HG03378 (cell line): ENCODE results near the gene PNPLA1.

ENCODE experiments used
- ATAC-seq: cut with Tn5 transposase; IDR thresholded peaks from one replicate; pipeline ENCODE4 v1.9.1; 2021; ENCODE audit warnings: mild to moderate bottlenecking, moderate library complexity; ENCODE audit not compliant: unreplicated experiment

Gene PNPLA1

DNA sequence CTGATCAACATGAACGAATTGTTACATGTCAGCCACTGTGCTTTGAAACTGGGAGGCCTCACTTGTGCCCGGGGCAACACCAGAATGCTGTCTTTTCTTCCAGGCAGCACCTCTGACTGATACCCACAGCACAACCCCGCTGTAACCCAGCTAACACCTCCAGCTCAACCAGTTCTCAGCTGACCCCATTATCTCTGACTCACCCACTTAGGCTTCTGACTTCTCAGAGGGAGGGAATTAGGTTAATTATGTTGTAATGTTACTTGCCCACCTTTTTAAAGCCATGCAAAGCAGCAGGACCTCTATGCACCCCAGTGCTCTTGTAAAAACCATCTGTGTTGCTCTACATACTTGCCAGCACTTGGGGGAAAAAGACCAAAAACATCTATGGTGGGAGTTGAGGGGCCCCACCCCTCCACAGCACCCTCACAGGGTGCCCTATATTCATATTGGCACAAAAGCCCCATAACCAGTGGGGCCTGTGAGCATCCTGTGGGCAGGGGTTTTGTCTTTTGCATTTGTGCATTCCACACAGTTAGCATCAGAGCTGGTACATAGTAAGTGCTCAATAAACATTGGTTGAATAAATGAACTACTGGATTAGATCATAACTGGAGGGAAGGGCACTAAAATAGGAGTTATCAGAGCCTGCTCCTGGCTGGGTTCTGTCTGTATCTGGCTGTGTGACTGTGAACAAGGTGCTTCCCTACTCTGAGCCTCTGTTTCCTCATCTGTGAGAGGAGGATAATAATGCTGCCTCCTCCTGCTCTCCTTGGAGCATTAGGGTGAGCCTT lies 44.6 kb downstream of the PNPLA1 start:
- ATAC-seq = no peak

DNA sequence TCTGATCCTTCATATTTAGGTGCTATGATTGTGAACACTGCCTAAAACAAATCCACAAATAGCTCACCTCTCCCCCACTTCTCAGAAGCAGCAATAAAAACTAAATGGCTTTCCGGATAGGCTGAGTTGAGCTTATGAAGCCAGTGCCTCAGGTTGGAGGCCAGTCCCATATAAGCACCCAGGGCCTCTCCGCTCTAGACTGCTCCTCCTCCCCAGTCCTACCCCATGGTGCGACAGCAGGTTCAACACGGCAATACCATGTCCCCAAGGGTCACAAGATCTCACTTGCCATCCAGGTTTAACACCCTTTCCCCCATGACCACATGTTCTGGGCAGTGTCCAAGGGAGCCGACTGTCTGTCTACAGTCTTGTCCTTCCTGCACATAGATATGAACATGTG lies 46.1 kb downstream of the PNPLA1 start:
- ATAC-seq = no peak

DNA sequence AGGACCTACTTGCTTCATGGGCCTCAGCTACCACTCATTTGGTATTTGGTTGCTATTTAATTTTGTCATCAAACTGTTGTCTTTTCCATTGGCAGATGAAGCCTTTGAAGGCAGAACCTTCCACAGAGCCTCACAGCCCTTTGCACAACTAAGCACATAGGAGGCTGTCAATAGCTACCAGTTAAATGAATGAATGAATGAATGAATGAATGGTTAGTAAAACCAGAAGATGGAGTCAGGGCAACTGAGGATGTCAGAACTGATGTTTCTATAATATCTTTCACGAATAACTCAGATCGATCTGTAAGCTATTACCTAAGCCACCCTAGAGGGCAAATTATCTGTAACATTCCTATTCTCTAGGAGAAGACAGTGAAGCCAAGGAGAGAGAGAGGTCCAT lies 47.8 kb downstream of the PNPLA1 start:
- ATAC-seq = no peak

DNA sequence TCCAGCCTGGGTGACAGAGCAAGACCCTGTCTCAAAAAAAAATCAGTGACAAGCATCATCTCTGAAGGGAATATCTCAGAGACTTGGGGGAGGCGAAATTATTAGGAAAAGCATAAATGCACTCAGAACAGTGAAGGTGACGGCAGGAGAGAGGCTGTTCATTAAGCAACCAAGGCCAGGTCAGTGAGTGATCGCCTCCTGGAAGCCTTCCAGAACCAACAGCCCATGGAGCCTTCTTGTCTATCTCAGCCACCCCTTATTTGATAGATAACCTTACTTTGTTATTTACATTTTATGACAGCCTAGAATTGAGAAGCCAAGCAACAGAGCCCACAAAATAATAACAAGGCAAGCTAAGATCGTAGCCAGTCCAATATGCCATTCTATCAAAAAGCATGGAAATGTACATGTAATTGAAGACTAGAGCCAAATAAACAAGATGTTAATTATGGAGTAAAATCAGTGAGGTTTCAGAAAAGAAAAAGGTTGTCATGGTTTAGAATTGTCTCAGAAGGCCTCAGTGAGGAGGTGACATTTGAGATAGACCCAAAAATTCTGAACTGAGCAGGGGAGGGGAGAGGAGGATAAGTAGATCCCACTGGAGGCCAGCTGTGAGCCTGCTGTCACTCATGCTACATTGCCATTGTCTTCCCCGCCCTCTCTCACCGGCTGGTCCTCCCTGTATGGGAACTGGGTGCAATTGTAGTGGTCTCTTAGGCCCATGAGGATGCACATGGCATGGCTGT lies 49.0 kb downstream of the PNPLA1 start:
- no peak for ATAC-seq

DNA sequence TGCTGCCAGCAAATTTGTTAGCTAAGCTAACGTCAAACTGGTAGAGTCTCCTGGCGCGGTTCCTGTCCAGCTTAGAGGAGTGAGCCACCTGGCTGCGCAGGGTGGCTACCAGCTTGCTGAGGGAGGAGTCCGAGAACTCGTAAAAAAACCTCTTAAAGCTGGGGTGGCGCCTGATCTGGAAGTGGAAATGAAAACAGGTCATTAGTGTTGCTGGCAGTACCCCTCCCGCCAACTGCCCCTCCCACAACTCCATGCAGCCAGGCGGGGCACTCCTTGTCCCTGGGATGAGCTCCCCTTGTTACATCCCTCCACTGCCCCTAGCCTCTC lies 49.5 kb downstream of the PNPLA1 start:
- no peak for ATAC-seq

DNA sequence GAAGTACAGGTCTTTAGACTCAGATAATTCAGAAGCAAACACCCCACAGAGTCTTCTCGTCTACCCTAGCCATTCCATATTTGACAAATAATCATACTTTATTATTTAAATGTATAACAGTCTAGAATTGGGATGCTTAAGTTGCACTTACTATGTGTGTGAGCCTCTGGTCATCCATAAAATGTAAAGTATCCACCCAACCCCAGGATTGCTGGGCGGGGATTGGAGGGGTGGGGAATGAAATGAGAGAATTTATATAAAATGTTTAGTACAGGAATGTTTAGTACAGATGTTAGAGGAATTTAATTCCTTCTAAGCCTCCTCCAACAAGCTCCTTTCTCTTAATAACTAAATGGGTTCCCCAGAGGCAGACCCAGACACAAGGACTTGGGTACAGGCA lies 50.0 kb downstream of the PNPLA1 start:
- ATAC-seq = no peak

DNA sequence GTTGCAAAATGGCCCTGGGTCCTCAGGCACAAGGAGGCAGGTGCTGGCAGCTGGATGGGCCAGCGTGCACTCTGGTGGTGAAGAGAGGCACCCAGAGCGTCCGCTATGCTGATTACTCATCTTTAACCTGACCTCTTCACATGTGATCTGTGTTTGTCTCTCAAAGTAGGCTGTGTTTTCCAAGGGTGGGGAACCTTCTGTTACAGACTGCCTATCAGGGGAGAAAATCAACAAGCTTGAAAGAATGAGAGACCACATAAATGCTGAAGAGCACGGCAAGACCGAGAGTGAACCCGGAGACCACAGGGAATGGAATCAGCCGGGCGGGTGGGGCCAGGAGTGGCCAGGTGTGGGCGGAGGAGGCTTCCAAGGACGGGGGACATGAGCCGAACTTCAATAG lies 50.6 kb downstream of the PNPLA1 start:
- no peak for ATAC-seq

DNA sequence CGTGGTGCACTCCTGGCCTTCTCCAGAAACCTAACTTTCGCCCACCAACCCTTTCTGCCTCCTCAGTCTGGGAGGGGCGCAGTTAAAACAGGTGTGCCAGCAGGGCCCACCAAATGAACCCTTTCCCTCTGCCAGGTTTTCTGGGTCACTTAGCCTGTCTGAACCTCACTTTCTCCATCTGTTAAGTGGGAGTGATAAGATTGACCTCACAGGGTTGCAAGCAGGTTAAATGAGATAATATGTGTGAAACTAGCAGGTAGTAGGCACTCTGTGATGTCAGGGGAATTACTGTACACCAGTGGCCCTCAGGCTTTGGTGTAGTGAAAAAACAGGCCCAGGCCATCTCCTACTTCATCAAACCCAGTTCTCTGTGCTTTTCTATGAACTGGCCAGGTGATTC lies 52.7 kb downstream of the PNPLA1 start:
- ATAC-seq = no peak

DNA sequence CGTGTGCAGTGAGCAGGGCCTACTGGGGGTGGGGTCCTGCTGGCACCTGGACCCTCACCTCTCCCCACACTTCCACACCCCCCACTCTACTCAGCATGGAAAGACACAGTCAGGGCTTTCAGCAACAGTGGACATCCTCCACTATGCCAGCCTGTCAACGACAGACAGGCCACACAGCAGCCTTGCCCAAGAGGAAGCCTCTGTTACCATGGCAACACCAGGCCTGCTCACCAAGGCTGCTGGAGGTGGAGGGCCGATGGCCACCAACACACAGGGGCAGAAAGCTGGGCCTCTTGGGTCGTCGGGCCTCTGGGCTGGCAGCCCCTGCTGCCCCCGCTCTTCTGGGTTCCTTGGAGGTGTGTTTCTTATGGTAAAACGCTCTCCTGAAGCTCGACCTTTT lies 53.2 kb downstream of the PNPLA1 start:
- ATAC-seq = no peak

DNA sequence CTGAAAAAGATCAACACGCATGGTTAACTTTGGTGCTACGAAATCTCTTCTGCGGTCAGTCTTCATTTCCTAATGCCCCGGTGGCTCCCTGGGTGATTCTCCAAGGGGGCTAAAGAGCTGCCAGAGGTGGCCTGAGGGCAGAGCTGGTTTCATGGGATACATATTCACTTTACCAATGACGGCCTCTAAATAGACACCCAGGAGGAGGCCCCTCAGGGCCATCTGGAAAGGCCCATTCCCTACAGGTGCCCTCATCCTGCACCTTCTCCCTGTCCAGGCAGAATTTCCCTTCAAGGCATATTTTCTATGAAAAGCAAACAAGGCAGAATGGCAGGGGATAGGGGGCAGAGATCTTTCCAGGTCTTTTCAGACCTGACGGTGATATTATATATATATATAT lies 54.3 kb downstream of the PNPLA1 start:
- no peak for ATAC-seq

DNA sequence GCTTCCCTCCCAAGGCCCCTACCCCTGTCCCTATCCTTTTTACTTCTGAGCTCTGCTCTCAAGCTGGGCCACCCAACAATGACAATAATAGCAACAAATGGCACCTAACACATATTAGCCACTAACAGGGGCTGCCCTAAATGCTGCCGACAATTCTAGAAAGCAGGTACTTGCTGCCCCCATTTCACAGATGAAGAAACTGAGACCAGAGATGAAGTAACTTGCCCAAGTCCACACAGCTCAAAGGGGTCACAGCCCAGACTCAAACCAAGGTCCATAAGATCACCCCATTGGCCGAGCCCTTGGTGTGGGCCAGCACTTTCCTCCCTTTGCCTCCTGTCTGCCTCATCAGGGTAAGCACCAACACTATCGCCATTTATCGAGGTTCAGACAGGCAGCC lies 54.9 kb downstream of the PNPLA1 start:
- ATAC-seq = no peak

DNA sequence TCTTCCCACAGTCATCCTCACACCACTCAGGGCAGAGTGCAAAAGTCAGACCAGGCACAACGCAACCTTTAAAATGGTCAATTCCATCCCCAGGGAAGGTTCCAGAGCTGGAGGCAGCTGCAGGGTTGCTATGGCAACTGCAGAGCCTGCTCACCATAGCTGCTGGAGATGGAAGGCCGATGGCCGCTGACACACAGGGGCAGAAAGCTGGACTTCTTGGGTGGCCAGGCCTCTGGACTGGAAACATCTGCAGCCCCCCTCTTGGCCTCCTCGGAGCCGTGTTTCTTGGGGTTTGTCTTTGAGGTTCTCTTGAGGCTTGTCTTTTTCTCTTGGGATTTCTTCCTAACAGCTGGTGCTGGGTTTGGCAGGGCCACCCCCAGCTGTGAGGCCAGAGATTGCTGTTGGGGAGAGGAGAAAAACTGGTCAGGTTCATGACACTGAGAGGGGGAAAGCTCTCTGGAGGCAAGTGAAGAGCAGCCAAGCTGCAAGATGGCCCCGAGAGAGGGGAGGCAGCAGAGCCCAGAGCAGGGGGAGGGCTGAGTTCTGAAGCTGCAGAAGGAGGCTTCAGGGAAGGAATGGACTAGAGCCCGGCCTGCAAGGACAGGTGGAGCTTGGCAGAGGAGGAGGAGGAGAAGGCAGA lies 56.6 kb downstream of the PNPLA1 start:
- no peak for ATAC-seq

DNA sequence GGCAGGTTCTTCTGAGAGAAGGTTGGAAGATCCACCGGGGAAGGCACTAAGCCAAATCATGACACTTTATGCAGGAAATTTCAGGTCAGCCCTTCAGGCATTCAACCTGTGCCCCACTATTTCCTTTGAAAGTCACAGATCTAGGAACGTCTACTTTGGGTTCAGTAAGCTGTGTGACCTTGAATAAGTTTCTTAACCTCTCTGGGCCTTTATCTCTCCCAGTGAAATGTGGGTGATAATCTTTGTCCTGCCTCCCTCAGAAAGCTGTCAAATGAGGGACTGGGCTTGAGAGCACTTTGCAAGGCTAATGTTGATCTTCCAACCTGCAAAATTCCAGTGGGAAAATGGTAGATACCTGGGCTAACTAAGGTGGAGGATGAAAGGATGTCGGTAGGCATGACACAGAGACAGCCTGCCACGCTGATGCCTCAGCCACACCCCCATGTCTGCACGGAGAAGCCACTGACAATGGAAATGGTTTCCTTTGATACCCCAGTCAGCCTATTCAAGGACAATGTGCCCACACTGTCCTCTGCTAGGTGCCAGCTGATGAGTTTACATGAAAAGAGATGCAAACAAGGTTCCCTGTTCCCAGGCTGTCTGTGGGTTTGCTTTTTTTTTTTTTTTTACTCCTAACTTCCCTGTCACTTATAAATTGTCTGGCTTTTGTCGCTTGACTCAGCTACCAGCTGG lies 57.5 kb downstream of the PNPLA1 start:
- ATAC-seq = no peak

DNA sequence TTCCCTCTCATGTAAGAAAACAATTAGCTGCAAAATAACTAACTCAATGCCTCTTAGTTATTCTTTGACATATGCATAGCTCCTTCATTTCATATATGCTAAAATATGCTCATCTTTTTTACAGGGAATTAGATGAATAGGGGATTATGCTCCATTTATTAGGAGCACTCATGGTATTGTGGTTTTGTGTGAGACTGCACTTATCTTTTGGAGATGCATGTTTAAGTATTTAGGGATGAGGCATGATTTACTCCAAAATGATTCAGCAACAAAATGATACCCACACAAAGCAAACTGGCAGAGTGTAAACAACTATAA lies 58.0 kb downstream of the PNPLA1 start:
- no peak for ATAC-seq

DNA sequence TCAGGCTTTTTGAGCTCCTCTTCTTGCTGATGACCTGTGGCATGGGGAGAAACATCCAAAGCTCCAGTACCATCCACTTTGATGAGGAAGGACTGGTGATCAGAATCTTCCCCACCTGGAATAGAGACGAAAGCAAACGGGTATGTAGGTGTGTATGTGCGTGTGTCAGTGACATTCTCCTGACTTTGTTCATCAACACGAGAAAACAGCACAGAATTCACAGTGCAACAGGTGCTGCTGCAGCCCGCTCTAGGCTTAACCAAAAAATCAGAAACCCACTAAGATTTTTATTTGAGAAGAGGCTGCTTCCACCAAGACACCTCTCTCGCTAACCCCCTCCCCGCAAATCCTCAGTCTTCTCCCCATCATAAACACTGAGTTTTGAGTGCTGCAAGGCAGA lies 58.7 kb downstream of the PNPLA1 start:
- no peak for ATAC-seq

DNA sequence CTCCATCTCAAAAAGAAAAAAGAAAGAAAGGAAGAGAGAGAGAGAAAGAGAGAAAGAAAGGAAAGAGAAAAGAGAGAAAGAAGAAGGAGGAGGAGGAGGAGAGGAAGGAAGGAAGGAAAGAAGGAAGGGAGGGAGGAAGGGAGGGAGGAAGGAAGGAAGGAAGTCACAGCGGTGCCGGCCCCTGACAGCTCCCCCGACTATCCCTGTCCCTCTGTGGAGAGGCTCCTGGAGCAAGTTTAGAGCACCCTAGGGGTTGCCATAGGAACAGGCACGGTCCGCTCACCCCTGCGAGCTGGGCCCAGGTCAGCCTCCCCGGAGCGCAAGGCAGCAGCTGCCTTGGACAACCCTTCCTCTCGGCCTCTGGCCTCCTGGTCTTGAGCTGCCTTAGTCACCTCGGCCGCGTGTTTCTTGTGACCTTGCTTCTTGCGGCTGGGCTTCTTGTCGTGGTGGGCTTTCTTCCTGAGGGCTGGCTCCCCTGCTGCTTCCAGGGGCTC lies 60.0 kb downstream of the PNPLA1 start:
- no peak for ATAC-seq

DNA sequence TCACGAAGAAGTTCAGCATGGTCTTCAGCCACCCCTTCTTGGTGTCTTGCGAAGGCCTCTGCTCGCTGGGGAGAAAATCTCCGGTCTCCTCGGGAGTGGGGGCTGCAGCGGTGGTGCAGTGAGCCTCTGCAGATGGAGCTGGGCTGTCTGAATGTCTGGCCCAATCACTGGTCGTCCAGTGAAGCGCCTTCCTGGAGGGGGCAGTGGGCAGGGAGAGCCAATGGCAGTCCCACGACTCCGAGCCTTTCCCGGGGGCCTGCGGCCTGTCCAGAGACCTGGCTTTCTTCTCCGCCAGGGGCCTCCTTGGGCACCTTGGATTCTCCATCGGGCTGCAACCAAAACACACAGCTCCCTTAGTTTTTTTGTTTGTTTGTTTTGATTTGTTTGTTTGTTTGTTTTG lies 60.5 kb downstream of the PNPLA1 start:
- no peak for ATAC-seq

DNA sequence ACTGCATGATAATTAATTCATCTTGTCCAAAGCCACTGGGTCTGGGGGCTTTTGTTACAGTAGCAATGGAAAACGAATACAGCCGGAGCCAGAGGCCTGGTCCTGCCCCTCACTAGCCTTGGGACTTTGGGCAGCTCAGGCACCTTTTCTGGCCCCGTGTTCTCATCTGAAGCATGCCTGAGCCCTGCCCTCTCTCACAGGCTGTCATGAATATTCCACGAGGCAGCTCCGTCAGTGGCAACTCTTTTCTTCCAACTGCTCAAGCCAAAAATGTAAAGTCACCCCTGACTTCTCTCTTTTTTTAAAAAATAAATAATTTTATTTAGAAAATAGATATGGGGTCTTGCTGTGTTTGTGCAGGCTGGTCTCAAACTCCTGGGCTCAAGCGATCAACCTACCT lies 61.5 kb downstream of the PNPLA1 start:
- no peak for ATAC-seq

DNA sequence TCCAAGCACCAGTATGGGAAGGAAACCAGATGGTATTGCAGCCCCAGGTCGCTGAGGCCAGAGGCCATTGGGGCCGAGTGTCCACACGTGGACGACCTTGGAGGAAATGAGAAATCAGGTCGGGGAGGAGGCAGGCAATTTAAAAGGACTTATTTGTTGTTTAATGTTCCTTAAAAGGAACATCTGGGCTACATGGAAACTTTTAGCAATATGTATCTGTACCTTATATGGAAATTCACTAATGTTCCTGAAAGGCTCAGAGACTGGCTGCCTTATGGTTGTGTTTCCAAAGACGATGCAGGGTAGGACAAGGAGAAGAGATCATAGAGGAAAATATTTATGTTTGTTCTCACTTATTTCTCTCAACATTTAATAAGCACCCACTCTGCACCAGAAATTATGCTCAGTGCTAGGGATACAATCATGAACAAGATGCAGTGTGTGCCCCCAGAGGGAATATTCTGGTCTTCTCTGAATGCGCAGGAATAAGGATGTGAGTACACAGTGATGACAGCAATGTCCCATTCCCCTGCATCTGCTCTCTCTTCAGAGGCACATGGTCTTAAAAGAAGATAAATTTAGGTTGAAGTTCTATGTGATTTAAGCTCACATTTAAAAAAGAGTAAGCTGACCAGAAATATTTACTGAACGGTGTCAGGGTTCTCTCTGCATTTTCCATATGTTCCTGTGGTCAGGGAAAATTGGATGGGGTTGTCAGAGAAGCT lies 63.5 kb downstream of the PNPLA1 start:
- ATAC-seq = no peak

DNA sequence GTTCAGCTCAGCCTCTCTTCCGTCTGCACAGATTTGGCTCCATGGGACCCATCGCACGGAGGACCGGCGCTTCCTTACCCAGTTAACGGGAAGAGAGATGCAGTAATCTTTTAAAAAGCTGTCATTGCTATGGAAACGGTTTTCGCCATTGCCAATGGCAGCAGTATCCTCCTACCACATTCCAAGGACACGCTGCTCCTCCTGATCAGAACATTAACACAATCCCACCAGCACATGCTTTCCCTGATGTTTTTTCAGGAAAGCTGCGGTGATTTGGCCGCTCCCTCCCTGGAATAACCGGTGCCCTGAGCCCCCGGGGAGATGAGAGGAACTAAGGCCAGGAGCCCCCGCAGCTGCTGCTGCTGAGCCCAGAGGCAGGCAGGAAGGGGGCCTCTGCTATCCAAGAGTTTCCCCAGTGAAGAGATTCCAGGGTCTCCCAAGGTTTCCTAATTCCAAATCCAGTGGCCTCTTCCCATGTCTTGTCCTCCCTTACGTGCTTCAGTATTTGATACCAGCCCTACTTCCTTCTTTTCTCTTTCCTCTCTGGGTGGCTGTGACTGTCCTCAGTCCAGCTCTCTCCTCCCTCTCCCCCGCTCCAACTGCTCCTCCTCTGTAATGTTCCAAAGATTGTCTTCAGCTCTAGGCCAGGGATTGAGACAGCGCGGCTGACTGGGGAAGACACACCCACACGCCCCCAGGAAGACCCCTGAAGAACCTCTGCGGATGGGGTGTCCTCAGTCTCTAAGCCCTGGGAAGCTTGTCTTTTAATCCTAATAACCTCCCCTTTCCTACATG lies 64.3 kb downstream of the PNPLA1 start:
- no peak for ATAC-seq
